Mesendoderm (in vitro differentiated cells): Measurements from ENCODE around the gene CLDN1.

Experiments
- DNase-seq: peaks from one replicate; pipeline ENCODE4 v3.0.0; 2013
- H2AK5ac ChIP-seq: 2 replicates; pipeline ENCODE4 v1.6.1; 2013; ENCODE audit warnings: low read length, inconsistent platforms
- H2BK120ac ChIP-seq: 2 replicates; pipeline ENCODE4 v1.6.1; 2013; ENCODE audit warnings: low read depth, mild to moderate bottlenecking, low read length, moderate library complexity, mixed read lengths
- H2BK15ac ChIP-seq: replicated peaks from 2 replicates; pipeline ENCODE4 v1.6.1; 2013; ENCODE audit warnings: low read depth, mild to moderate bottlenecking, moderate library complexity
- H2BK5ac ChIP-seq: 2 replicates; pipeline ENCODE4 v1.6.1; 2013; ENCODE audit warnings: low read length, inconsistent platforms
- H3K18ac ChIP-seq: 2 replicates; pipeline ENCODE4 v1.6.1; 2013; ENCODE audit warnings: mild to moderate bottlenecking, low read length, mixed read lengths
- H3K23ac ChIP-seq: one replicate; pipeline ENCODE4 v1.6.1; 2013; ENCODE audit warnings: low read length
- H3K27ac ChIP-seq: 2 replicates; pipeline ENCODE4 v1.5.1; 2013; ENCODE audit warnings: low read depth, mild to moderate bottlenecking, inconsistent platforms, low read length, moderate library complexity
- H3K27me3 ChIP-seq: 2 replicates; pipeline ENCODE4 v1.6.1; 2013; ENCODE audit warnings: low read length, control low read depth, mild to moderate bottlenecking, inconsistent platforms; ENCODE audit not compliant: insufficient read depth, poor library complexity
- H3K36me3 ChIP-seq: 2 replicates; pipeline ENCODE4 v1.6.1; 2013; ENCODE audit warnings: low read length, inconsistent platforms; ENCODE audit not compliant: control insufficient read depth, insufficient read depth
- H3K4ac ChIP-seq: one replicate; pipeline ENCODE4 v1.6.1; 2013; ENCODE audit warnings: low read depth, mild to moderate bottlenecking, low read length, moderate library complexity
- H3K4me1 ChIP-seq: 2 replicates; pipeline ENCODE4 v1.6.1; 2013; ENCODE audit warnings: low read depth, low read length, inconsistent platforms; ENCODE audit not compliant: control insufficient read depth
- H3K4me2 ChIP-seq: 2 replicates; pipeline ENCODE4 v1.6.1; 2013; ENCODE audit warnings: low read length
- H3K4me3 ChIP-seq: 2 replicates; pipeline ENCODE4 v1.5.1; 2013; ENCODE audit warnings: mild to moderate bottlenecking, low read length
- H3K56ac ChIP-seq: one replicate; pipeline ENCODE4 v1.6.1; 2013; ENCODE audit warnings: low read length
- H3K79me1 ChIP-seq: 2 replicates; pipeline ENCODE4 v1.6.1; 2013; ENCODE audit warnings: low read length, inconsistent platforms
- H3K79me2 ChIP-seq: 2 replicates; pipeline ENCODE4 v1.6.1; 2013; ENCODE audit warnings: mild to moderate bottlenecking, low read length; ENCODE audit not compliant: control insufficient read depth, insufficient read depth
- H3K9ac ChIP-seq: 2 replicates; pipeline ENCODE4 v1.6.1; 2013; ENCODE audit warnings: low read length, inconsistent platforms
- H4K5ac ChIP-seq: one replicate; pipeline ENCODE4 v1.6.1; 2013; ENCODE audit warnings: low read length
- H4K8ac ChIP-seq: one replicate; pipeline ENCODE4 v1.6.1; 2013; ENCODE audit warnings: low read depth, mild to moderate bottlenecking, control low read depth, low read length, moderate library complexity
- WGBS: extraction: QIAGEN DNeasy Blood & Tissue Kit; methylation state at CpG from one replicate; pipeline ENCODE4 v1.1.7; 2013; ENCODE audit warnings: low lambda C conversion rate, missing lambda C conversion rate; ENCODE audit not compliant: insufficient coverage; ENCODE audit errors: extremely low coverage; 5-methylcytosine and 5-hydroxymethylcytosine counted together

Gene CLDN1

DNA sequence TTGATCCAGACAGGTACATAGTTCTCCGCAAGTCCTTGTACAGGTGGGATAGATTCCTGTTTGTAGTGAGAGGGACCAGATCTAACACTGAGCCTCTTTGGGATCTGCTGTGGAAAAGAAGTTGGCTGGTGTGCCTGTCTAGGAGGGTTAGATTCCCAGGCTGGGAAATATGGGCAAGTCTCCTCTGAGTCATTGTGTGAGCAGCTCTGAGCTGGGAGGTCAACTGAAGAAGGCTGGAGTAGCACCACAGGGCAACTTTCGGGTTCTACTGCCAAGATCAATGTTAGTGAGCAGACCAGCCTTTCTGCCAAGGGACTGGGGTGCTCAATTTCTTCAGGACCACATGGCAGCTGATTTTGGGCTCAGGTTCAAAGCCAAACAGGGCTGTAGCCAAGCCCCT is 33.4 kb downstream of the CLDN1 start:
- Histone ChIP-seq H3K27me3 (no peaks in the 10 kb centered on the region), H2BK5ac (no peak overlapping the region), H2BK15ac (no peak overlapping the region), H3K4me2 (no peak overlapping the region), H3K18ac (no peak overlapping the region), H3K79me2 (no peaks in the 10 kb centered on the region), H3K36me3 (no peaks in the 10 kb centered on the region), H3K79me1 (no peaks in the 10 kb centered on the region), H4K8ac (no peak overlapping the region), H2AK5ac (no peak overlapping the region), H3K4me1 (no peaks in the 10 kb centered on the region), H3K4me3 (no peak overlapping the region), H3K23ac (no peak overlapping the region), H3K9ac (no peak overlapping the region), H3K27ac (no peak overlapping the region), H2BK120ac (no peak overlapping the region), H3K4ac (no peak overlapping the region), H3K56ac (no peak overlapping the region), H4K5ac (no peak overlapping the region)
- no CpG with 5 or more reads among the region's 2 CpGs for WGBS
- DNase-seq: no peak

DNA sequence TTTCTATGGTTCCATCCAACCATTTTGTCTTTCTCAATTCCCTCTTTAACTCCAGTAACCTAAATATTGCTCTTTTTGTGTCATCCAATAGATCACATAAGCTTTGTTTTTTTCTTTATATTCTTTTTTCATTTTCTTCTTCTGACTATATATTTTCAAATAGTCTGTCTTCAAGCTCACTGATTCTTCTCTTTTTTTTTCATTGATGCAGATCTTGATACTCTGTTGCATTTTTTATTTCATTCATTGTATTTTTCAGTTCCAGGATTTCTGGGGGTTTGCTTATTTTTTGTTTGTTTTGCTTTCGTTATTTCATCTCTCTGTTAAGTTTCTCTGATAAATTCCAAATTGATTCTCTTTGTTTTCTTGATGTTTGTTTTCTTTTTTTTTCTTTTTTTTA is 36.2 kb downstream of the CLDN1 start:
- Histone ChIP-seq H3K56ac (no peak overlapping the region), H4K8ac (no peak overlapping the region), H3K23ac (no peak overlapping the region), H3K36me3 (no peaks in the 10 kb centered on the region), H3K4ac (no peak overlapping the region), H2BK120ac (no peak overlapping the region), H3K4me1 (no peaks in the 10 kb centered on the region), H2AK5ac (no peak overlapping the region), H2BK5ac (no peak overlapping the region), H3K27ac (no peak overlapping the region), H3K79me1 (no peaks in the 10 kb centered on the region), H3K4me2 (no peak overlapping the region), H3K79me2 (no peaks in the 10 kb centered on the region), H3K27me3 (no peaks in the 10 kb centered on the region), H3K18ac (no peak overlapping the region), H4K5ac (no peak overlapping the region), H3K4me3 (no peak overlapping the region), H2BK15ac (no peak overlapping the region), H3K9ac (no peak overlapping the region)
- DNase-seq: no peak
- no CpG with 5 or more reads among the region's 1 CpG for WGBS

DNA sequence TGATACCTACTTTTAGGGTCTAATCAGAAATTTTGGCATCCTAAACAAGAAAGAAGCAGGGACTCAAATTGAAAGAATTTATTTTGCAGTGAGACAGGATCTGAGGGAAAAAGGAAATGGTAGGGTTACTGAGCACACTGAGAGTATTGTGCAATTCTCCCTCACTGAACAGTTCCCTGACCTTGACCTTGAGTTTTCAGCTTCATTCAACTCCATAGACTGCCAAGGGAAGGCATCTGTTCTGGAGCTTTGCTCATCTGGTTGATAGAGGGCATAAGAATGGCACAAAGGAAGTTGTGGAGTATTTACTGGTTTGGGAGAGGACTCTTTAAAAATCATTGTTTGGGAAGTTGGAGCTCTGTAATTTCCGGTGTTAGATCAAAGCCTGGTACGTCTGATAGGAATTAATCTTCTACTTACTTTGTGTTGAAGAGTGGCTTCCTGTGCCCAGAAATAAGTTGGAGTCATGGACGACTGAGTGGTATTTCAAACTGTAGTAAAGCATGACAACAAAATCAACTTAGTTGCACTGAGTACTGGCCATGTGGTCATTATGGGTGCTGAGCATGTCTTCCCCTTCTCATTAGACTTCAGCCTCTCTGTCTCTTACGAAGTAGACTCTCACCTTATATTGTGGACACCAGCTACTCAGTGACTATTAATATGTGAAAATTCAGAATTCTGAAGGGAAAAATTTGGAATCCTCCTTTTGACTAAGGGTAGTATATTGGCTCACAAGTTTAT is 40.8 kb downstream of the CLDN1 start:
- H3K4me3 ChIP-seq: no peak overlapping the region
- H3K4ac ChIP-seq: no peak overlapping the region
- H3K4me1 ChIP-seq: no peaks in the 10 kb centered on the region
- H2BK5ac ChIP-seq: no peak overlapping the region
- no peak overlapping the region for H4K8ac ChIP-seq
- H3K27ac ChIP-seq: no peak overlapping the region
- H2BK120ac ChIP-seq: no peak overlapping the region
- H3K18ac ChIP-seq: no peak overlapping the region
- H3K79me2 ChIP-seq: no peaks in the 10 kb centered on the region
- H2BK15ac ChIP-seq: no peak overlapping the region
- H4K5ac ChIP-seq: no peak overlapping the region
- H3K23ac ChIP-seq: no peak overlapping the region
- no peaks in the 10 kb centered on the region for H3K27me3 ChIP-seq
- H3K4me2 ChIP-seq: no peak overlapping the region
- no peaks in the 10 kb centered on the region for H3K79me1 ChIP-seq
- DNase-seq: no peak
- no peaks in the 10 kb centered on the region for H3K36me3 ChIP-seq
- no peak overlapping the region for H3K56ac ChIP-seq
- WGBS: no CpG with 5 or more reads among the region's 4 CpGs
- H3K9ac ChIP-seq: no peak overlapping the region
- H2AK5ac ChIP-seq: no peak overlapping the region

DNA sequence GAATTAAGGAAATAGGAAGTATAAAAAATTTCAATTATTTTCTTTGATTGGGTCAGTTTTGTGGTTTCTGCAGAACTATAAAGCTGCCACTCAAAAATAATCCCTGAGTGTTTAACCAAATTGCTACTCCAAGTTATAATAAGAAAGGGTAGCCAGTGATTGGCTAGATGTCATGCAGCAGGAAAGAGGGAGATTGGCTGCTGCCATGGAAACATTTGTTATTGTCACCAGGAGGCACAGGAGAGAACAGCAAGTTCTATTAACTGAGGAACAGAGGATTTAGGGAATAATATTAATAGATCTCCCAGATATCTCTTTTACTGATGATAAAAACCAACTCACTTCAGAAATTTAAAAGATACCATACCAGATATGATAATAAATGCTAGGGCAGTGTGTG is 42.6 kb downstream of the CLDN1 start:
- Histone ChIP-seq H3K23ac (no peak overlapping the region), H2BK5ac (no peak overlapping the region), H3K79me2 (no peaks in the 10 kb centered on the region), H3K36me3 (no peaks in the 10 kb centered on the region), H3K56ac (no peak overlapping the region), H3K18ac (no peak overlapping the region), H3K4me1 (no peaks in the 10 kb centered on the region), H3K79me1 (no peaks in the 10 kb centered on the region), H3K4me3 (no peak overlapping the region), H3K9ac (no peak overlapping the region), H2BK120ac (no peak overlapping the region), H3K27me3 (no peaks in the 10 kb centered on the region), H4K5ac (no peak overlapping the region), H4K8ac (no peak overlapping the region), H2BK15ac (no peak overlapping the region), H3K4ac (no peak overlapping the region), H3K27ac (no peak overlapping the region), H3K4me2 (no peak overlapping the region), H2AK5ac (no peak overlapping the region)
- peak; percentile 59 for DNase-seq

DNA sequence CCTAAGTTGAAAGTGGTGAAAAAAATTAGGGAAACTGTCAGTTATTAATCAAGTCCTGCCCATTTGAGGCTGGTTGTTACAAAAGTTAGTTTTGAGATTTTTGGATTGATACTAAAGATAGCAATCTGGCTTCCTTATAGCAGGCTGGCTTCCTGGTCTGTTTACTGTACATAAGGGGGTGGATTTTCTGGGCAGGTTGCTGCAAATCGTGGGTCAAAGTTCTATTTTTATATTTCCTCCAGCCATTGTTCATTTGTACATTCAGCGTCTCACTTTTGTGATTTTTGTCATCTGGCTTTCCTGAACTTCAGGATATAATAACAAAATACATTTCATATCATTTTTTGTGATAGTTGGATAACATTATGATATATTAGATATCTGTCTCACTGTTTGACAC is 49.5 kb downstream of the CLDN1 start:
- H3K79me1 ChIP-seq: no peaks in the 10 kb centered on the region
- H3K23ac ChIP-seq: no peak overlapping the region
- H3K18ac ChIP-seq: no peak overlapping the region
- H3K4ac ChIP-seq: no peak overlapping the region
- H2BK5ac ChIP-seq: no peak overlapping the region
- H3K4me2 ChIP-seq: no peak overlapping the region
- no peaks in the 10 kb centered on the region for H3K4me1 ChIP-seq
- H2BK120ac ChIP-seq: no peak overlapping the region
- no peak overlapping the region for H2AK5ac ChIP-seq
- H4K5ac ChIP-seq: no peak overlapping the region
- H3K36me3 ChIP-seq: no peaks in the 10 kb centered on the region
- DNase-seq: no peak
- H3K79me2 ChIP-seq: no peaks in the 10 kb centered on the region
- H4K8ac ChIP-seq: no peak overlapping the region
- H3K27me3 ChIP-seq: no peaks in the 10 kb centered on the region
- no peak overlapping the region for H3K56ac ChIP-seq
- no peak overlapping the region for H3K9ac ChIP-seq
- H3K4me3 ChIP-seq: no peak overlapping the region
- no peak overlapping the region for H3K27ac ChIP-seq
- WGBS: no CpG with 5 or more reads among the region's 2 CpGs
- no peak overlapping the region for H2BK15ac ChIP-seq

DNA sequence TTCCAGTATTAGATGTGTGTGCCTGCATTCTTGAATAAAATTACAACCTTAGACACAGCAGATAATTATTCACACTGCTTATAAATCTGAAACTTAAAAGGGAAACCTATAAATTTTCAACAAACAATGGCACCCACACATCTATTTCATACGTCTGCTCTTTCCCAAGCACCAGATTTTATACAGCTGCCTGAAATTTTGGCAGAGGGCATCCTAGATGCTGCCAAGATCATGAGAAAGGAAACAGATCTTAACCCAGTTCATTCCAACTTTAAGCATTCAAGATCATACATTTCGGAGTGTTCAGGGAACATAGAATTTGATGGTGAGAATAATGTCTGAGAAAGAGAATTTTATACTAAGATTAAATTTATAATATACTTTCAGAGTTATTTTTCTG is 53.1 kb downstream of the CLDN1 start:
- H2BK5ac ChIP-seq: no peak overlapping the region
- H3K18ac ChIP-seq: no peak overlapping the region
- no peak overlapping the region for H4K8ac ChIP-seq
- no peak overlapping the region for H2AK5ac ChIP-seq
- no peak overlapping the region for H3K23ac ChIP-seq
- no peak for DNase-seq
- no peaks in the 10 kb centered on the region for H3K79me2 ChIP-seq
- H2BK15ac ChIP-seq: no peak overlapping the region
- H3K36me3 ChIP-seq: no peaks in the 10 kb centered on the region
- no peak overlapping the region for H3K4me2 ChIP-seq
- no peak overlapping the region for H3K4me3 ChIP-seq
- no peak overlapping the region for H2BK120ac ChIP-seq
- H3K4me1 ChIP-seq: no peaks in the 10 kb centered on the region
- no CpG with 5 or more reads among the region's 2 CpGs for WGBS
- no peaks in the 10 kb centered on the region for H3K79me1 ChIP-seq
- no peak overlapping the region for H3K9ac ChIP-seq
- H3K27ac ChIP-seq: no peak overlapping the region
- no peak overlapping the region for H4K5ac ChIP-seq
- H3K56ac ChIP-seq: no peak overlapping the region
- H3K4ac ChIP-seq: no peak overlapping the region
- H3K27me3 ChIP-seq: no peaks in the 10 kb centered on the region
